Measurements from ENCODE around the gene DCC. TPM values are rescaled to one million over a fixed set of nuclear protein-coding genes. Genes with fewer than 3 reads are reported as not detected.

Gene DCC
- total and polyA plus RNA-seq, 2 of the 8 experiments (the other 6 are each of a cell fraction or from before 2014, with no cell fraction given) = 0.14 to 1.4 TPM

GRCh38 chr18:53503914-53504441 lies 1164.0 kb downstream of the DCC start:
- H3K18ac ChIP-seq (ENCODE audit: extremely low read depth, low read length) = no peak overlapping the region
- no peak overlapping the region for H3K23ac ChIP-seq (ENCODE audit: insufficient read length)
- H2BK5ac ChIP-seq (ENCODE audit: low read depth, low read length) = no peak overlapping the region
- no peak overlapping the region for H2AK5ac ChIP-seq (ENCODE audit: low read depth, low read length)
- WGBS, 2 experiments (ENCODE audit: extremely low coverage in 1 of 2, insufficient coverage in 1 of 2, insufficient read length in 1 of 2, insufficient replicate concordance in 2 of 2, low coverage in 1 of 2, low lambda C conversion rate in 2 of 2, missing lambda C conversion rate in 1 of 2) = 94% methylated on average over 7 of the region's 7 CpGs; no CpG with 5 or more reads in 1 of the 2 experiments
- no peak overlapping the region for H4K5ac ChIP-seq (ENCODE audit: insufficient read length, low read depth, low read length)
- H3K9ac ChIP-seq (replicated peaks in 1 of 4; ENCODE audit: extremely low read depth in 1 of 4, low read depth in 3 of 4, low read length in 3 of 4) = no peak overlapping the region
- no peak overlapping the region for H2AFZ ChIP-seq (ENCODE audit: low read length)
- H3K4me3 ChIP-seq (ENCODE audit: extremely low read depth in 1 of 4, insufficient read depth in 2 of 4, low read depth in 3 of 4, low read length in 4 of 4) = no peak overlapping the region
- no peak overlapping the region for H4K8ac ChIP-seq (ENCODE audit: extremely low read depth, insufficient read depth, low read length)
- no peaks in the 10 kb centered on the region for H3K79me1 ChIP-seq (ENCODE audit: low read depth, low read length)
- H2BK12ac ChIP-seq (ENCODE audit: low read depth, low read length) = no peak overlapping the region
- H3K23me2 ChIP-seq (ENCODE audit: low read depth, low read length) = no peaks in the 10 kb centered on the region
- H3K36me3 ChIP-seq (ENCODE audit: control insufficient read depth in 2 of 4, insufficient read depth in 4 of 4, low read length in 3 of 4) = no peaks in the 10 kb centered on the region
- DNase-seq (ENCODE audit: low read depth in 1 of 2, low spot score in 2 of 2) (no peak), FAIRE-seq (no peak)
- H3K9me3 ChIP-seq (ENCODE audit: insufficient read depth in 2 of 2, low read depth in 1 of 2, low read length in 1 of 2) = no peaks in the 10 kb centered on the region
- no peak overlapping the region for H3K14ac ChIP-seq (ENCODE audit: insufficient read length)
- no peak overlapping the region for H3K4ac ChIP-seq (replicated peaks; ENCODE audit: insufficient read length, low read depth, low read length)
- H2BK120ac ChIP-seq (replicated peaks; ENCODE audit: low read depth, low read length) = no peak overlapping the region
- H3K27me3 ChIP-seq (replicated peaks in 1 of 4; ENCODE audit: control insufficient read depth in 3 of 4, extremely low read depth in 1 of 4, insufficient read depth in 3 of 4, low read length in 3 of 4) = no peaks in the 10 kb centered on the region
- CTCF ChIA-PET (ENCODE audit: partially characterized antibody) = no interaction called here
- no peak overlapping the region for H2BK15ac ChIP-seq (ENCODE audit: low read length)
- no peaks in the 10 kb centered on the region for H3K4me1 ChIP-seq (replicated peaks in 1 of 4; ENCODE audit: control insufficient read depth in 3 of 4, insufficient read depth in 4 of 4, low read length in 3 of 4)
- no peaks in the 10 kb centered on the region for H4K20me1 ChIP-seq (replicated peaks in 1 of 2; ENCODE audit: control insufficient read depth in 1 of 2, insufficient read depth in 2 of 2, low read length in 2 of 2)
- no peak overlapping the region for H2BK20ac ChIP-seq (ENCODE audit: low read length)
- H3K79me2 ChIP-seq (ENCODE audit: control insufficient read depth in 1 of 2, insufficient read depth in 2 of 2, low read length in 2 of 2) = no peaks in the 10 kb centered on the region
- no peak overlapping the region for H3K4me2 ChIP-seq (ENCODE audit: insufficient read depth in 1 of 2, low read depth in 2 of 2, low read length in 2 of 2)
- H3K56ac ChIP-seq (replicated peaks; ENCODE audit: insufficient read length, low read depth, low read length) = no peak overlapping the region
- POLR2A ChIA-PET (ENCODE audit: partially characterized antibody) = no interaction called here
- H4K91ac ChIP-seq (replicated peaks; ENCODE audit: insufficient read length, low read length) = no peak overlapping the region
- no peak overlapping the region for H3K27ac ChIP-seq (ENCODE audit: low read depth, low read length)

Measured in H1 (cell line).